ENCODE data around the gene PRSS48.
A peak's percentile ranks its signal among the peaks of the same experiment; 100 is the strongest.
"Not testable (repeated sequence)": the region's sequence is repeated elsewhere in the genome, so short reads cannot be mapped to it uniquely, and the experiment has no call there.

The PRSS48 gene

DNA sequence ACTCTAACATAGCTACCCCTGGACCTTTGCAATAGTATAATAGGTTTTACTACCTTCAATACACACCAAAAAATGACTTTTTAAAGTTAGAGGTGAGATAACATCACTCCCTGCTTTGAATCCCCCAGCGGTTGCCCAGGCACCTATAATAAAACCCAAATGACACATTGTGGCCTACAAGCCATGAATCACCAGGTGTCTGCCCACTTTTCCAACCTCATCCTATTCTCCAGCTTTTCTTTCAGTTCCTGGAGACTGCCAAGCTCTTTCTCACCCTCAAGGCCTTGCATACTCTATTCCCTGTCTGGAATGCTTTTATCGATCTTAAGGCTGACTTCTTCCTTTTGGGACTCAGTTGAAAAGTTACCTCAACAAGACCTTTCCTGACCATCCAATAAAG lies 16.4 kb upstream of the PRSS48 start:
- DNase-seq: no peak

- no peak for DNase-seq
These were observed 13.5 kb upstream of the PRSS48 start for GRCh38 chr4:151263455-151263854.

DNA sequence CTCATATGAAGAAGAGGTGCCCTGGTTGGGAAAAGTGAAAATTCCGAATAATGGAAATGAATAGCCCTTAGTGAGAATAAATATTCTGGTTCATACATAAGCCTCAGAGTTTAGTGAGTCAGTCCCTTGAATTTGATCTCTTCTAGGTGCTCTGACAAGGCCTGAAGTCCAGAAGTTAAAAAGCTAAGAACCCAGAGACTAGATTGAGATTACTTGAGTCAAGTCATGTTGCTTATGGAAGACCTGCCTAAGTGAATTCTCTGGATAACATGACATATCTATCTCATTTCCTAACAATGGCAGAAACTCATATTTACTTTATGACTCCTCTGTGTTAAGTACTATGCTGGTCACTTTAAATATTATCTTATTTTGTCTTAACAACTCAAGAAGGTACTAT lies 10.5 kb upstream of the PRSS48 start:
- DNase-seq: no peak

GRCh38 chr4:151267104-151267503 lies 9.9 kb upstream of the PRSS48 start:
- DNase-seq: no peak

- no peak for DNase-seq
These were observed 9.0 kb upstream of the PRSS48 start for GRCh38 chr4:151267822-151268535.

DNA sequence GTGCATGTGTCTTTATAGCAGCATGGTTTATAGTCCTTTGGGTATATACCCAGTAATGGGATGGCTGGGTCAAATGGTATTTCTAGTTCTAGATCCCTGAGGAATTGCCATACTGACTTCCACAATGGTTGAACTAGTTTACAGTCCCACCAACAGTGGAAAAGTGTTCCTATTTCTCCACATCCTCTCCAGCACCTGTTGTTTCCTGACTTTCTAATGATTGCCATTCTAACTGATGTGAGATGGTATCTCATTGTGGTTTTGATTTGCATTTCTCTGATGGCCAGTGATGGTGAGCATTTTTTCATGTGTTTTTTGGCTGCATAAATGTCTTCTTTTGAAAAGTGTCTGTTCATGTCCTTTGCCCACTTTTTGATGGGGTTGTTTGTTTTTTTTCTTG lies 8.1 kb upstream of the PRSS48 start:
- DNase-seq: not testable (repeated sequence)

DNA sequence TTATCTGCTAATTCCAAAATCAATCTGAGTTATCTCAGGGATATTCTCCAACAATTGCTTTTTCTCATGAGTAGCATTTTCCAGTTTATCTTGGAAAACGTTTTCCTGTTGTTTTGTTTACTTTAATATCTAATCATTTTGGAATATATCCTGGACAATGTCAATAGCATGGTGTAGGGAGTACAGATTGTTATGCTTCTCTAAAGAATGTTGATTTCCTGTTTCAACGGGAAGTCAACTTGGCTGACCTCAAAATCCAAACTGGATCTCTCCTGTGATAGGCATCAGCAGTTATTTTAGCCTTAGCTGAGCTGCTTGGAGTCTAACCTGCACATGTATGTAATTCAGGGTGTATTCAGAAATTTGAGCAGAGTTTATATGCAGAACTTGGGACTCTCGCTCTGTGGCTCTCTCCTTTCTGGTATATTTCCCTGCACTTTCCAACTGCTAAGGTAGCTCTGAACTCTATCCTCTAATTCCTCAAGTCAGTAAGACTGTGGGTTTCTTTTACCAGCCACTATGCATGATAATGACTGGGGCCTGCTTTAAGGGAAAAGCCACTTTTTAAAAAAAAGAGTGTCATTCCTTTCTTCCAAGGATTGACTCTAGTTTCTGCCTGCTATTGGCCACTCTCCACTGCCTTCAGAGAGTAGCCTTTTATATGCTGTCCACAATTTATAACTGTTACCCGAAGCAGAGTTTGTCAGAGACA lies 7.7 kb downstream of the PRSS48 start:
- no peak for DNase-seq

- no peak for DNase-seq
These were observed 10.4 kb downstream of the PRSS48 start for GRCh38 chr4:151287409-151287808.

DNA sequence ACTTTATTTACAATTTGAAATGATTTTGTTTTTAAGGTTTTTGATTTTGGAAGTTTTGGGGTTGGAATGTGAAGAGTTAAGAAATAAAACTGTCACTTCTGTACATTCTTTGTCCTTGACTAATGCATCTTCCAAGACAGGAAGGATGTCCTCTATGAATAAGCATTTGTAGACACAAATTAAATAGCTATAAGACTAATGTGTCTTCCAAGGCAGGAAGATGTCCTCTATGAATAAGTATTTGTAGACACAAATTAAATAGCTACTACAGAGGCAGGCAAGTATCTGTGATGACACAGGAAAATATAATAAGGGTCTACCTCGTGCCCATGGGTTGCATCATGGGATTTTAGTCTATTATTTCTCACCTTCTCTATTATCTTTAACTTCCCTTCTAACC lies 14.5 kb downstream of the PRSS48 start:
- DNase-seq: no peak

GRCh38 chr4:151292038-151292437 lies 15.1 kb downstream of the PRSS48 start:
- no peak for DNase-seq

- DNase-seq: no peak
These were observed 18.0 kb downstream of the PRSS48 start for GRCh38 chr4:151294833-151295496.

GRCh38 chr4:151296227-151296626 lies 19.3 kb downstream of the PRSS48 start:
- DNase-seq: no peak

- no peak for DNase-seq
These were observed 20.2 kb downstream of the PRSS48 start for GRCh38 chr4:151297170-151297569.

DNA sequence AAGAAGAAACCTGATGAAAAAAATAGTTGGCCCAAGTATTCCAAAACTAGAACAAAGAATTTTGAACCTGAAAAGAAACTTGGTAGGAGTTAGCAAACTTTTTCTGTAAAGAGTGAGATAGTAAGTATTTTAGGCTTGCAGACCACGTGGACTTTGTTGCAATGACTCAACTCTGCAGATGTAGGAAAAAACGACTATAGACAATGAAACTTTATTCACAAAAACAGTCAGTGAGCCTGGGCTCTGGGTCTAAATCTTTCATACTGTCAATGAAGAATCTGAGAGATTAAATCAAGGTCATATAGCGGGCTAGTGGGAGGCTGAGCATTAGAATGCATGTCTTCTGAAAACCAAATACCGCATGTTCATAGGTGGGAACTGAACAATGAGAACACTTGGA lies 25.5 kb downstream of the PRSS48 start:
- DNase-seq: peak in 1 of 51 donors; percentile 25

DNA sequence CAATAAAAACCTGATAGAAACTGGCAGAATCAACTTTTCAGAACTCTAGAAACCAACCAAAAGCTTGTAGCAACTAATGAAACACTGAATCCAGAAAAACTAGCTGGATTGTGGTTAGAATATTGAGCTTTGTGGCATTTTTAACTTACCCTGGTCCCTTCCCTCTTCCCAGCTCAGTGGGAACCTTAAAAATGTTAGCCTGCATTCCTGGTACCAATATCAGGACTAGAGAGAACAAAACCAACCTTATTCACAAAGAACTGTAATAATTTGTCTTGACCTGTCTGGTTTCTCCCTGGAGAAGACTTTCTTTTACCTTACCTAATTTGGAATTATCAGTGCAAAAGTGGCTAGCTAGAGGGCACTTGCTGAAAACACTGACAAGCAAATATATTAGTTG lies 27.3 kb downstream of the PRSS48 start:
- no peak for DNase-seq

- DNase-seq: no peak
These were observed 27.8 kb downstream of the PRSS48 start for GRCh38 chr4:151304755-151305154.

DNA sequence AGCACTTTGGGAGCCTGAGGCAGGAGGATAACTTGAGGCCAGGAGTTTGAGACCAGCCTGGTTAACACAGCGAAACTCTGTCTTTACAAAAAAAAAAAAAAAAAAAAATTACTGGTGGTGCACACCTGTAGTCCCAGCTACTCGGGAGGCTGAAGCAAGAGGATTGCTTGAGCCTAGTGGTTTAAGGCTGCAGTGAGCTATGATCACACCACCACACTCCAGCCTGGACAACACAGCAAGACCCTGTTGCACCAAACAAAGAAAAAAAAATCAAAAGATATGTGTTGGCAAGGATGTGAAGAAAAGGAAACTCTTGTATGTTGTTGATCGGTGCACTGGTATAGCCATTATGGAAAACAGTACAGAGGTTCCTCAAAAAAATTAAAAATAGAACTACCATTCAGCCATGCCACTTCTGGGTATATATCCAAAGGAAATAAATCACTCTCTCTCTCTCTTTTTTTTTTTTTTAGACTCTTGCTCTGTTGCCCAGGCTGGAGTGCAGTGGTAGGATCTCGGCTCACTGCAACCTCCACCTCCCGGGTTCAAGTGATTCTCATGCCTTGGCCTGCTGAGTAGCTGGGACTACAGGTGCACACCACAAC lies 33.3 kb downstream of the PRSS48 start:
- DNase-seq: no peak

GRCh38 chr4:151313306-151314009 lies 36.5 kb downstream of the PRSS48 start:
- no peak for DNase-seq

GRCh38 chr4:151314010-151314355 lies 37.0 kb downstream of the PRSS48 start:
- no peak for DNase-seq

DNA sequence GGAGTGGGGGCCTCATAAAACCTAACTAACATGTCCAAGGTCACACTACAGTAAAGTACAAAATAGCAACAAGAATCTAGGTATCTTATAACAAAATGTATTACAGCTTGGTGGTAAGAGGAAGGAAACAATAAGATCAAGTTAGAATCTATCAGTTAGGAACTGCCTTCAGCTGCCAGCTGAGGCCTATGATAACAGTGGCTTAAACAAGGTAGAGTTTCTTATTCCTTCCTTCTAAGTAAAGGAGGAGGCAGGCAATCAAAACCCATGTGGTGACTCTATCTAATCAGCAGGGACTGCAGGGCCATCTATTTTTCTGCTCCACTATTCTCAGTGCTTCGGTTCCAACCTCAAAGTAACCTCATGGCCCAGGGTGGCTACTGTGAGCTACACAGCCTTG lies 37.5 kb downstream of the PRSS48 start:
- DNase-seq: no peak

DNA sequence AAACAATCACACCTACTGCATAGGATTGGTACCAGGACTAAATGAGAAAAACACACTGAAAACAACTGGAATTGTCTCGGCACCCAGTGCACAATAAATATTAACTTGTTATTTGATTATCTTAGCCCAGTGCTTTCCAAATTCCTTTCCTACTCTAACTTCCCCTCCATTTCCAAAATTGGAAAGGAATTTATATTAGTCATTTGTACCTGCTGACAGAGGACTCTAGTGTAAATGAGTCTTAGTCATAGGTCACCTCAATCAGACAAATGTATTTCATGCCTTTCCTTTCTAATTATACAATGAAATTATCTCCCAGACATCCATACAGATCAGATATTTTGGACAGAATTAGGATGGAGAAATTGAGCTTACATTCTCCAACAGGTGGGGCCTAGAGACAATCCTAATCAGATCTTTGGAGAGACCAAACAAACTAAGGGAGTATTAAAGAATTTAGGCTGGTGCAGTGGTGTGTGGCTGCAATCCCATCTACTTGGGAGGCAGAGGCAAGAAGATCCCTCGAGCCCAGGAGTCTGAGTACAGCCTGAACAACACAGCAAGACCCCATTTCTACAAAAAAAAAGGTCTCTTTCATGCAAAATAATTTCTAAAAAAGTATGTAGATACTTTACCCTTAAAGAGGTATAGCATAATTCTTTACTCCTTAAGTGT lies 38.4 kb downstream of the PRSS48 start:
- DNase-seq: no peak
